ENCODE measurements around the gene FGF14.

The FGF14 gene

DNA sequence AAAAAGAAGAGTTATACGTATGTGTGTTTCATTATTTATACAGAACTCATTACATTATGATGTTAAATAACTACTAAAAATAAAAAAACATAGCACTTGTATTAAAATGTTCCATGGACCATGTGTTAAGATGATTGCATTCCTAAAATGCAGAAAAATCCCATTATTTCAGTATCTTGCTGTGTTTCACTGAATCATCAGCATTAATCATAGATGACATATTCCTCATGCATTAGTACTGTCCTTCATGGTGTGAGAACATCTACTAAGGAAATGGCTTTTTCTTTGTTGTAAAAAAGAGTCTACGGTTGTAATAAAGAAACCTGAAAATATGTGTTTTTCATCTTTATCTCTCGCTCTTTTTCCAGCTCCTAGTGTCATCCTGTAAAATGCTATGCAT lies 416.5 kb downstream of the FGF14 start:
- DNase-seq (ENCODE audit: low read depth): no peak

DNA sequence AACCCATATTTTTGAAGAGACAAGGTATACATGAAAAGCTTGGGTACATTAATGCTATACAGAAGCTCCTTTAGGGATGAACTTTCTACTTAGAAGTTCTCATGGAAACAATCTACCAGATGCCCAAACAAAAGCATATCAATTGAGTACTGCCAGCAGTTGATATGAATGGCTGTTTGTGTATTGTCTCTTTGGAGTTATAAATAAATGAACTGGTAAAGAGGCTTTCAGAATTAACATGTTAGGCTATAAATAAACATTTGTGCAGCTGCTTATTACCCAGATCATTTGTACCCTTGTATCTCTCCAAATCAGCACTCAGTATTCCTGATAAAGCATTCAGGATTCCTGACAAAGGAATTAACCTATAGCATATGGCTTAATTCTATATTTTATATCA lies 418.9 kb downstream of the FGF14 start:
- no peak for DNase-seq (ENCODE audit: low read depth)

DNA sequence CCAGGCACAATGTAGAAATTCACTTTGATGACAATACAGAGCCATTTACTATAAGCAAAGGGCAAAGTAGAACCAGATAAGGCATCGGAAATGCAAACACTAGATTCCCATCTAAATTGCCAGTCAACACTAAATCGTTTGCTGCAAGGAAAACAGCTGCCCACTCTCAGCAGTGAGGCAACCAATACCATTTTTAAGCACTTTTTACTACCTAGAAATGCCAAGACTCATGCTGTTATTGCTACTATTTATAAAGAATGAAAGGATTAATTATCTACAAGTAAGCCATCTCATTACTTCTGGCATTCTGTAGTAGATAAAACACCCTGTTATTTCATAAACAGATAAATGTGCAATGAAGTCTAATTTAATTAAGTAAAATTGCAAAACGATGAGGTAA lies 422.0 kb downstream of the FGF14 start:
- DNase-seq (ENCODE audit: low read depth): no peak

DNA sequence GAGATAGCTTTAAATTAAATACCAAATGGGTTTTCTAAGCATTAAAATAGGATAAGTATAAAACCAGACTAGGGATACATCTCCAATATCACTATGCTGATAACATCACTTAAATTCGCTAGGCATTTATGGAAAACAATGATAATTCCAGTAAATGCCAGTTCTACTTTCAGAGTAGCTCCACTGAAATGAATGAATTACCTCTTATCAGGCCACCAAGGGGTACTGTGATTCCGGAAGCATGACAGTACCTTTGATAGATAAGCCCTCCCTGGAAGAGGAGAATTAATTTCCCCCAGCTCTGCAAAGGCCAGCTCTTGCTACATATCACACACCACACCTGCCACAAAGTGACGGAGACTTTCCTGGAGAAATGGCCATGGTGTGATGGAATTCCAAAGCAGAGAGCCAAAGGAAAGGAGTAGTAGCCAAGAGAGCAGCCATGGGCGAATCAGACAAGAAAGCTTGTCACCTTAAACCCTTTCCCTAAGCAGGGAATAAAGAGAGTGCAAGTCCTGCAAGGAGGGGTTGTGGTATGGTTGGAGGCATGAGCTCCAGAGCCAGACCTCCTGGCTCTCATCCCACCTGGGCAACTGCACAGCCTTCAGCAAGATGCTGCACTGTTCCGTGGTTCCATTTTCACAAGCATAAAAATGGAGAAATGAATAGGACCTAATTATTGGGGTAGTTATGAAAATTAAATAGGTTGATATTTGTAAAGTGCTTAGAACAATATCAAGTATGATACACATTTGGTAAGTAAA lies 423.1 kb downstream of the FGF14 start:
- no peak for DNase-seq (ENCODE audit: low read depth)

DNA sequence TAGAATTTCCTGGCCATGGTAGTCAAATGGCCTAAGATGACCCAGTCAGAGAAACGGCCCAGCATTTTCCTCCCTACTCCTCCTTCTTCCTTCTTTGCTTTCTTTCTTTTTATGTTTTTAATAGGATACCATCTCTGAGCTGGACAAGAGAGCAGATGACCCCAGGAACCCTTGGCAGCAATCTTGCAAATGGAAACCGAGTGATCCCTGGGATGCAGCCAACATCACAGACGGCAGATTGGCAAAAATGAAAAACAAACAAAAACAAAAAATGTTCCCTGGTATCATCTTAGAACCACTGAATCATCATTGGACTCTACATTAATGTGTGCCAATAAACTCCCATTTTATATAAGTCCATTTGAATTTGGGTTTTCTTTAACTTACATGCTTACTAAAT lies 424.4 kb downstream of the FGF14 start:
- no peak for DNase-seq (ENCODE audit: low read depth)

DNA sequence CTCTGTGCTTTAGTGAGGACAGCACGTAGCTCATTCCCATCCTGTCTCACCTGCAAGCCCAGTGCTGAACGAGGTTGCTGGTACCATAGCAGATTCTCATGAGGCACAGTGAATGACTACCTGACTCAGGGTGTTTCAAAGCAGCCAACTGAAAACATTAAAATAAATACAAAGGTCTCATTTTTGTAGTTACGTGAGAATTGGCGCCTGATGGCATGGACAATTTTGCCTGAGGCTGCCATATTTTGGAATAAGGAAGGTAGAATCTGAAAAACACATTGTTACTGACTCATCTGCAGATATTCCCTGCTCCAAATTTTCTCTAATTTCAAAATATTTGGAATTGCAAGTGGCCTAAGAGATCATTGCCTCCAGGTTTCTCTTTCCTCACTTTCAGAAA lies 429.7 kb downstream of the FGF14 start:
- DNase-seq (ENCODE audit: low read depth): no peak

DNA sequence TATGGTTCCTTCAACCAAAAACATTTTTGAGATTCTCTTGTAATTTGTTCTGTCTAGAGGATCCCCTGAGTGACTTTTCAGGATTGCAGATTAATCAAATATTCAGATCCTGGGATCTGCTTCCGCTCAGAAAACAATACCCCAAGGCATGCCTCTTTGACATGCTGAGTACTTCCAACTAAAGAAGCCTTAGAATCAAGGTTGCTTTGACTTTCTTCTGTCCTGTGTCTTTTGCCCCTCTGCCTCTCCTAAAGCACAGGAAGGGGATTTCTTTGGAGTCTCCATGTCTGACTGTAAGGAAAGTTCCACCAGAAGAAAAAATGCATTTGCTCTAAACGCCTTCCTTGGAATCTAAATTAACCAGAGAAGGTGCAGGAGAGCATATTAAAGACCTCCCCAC lies 431.5 kb downstream of the FGF14 start:
- no peak for DNase-seq (ENCODE audit: low read depth)

DNA sequence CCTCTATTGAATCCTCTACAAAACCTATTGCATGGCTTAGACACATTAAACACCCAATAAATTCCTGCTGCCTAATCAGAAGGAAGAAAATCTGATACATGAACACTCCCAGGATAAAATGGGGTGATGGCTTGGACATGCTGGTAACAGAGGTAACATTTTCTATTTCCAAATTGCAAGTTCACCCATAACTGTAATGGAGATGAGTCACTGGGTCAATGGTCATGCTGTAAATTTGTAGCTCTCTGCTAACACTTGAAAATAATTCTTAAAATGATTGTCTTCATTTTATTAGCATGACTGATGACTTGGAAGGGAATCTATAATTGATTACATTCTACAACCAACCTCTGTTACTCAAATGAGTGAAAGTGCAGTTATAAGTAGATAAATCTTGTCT lies 434.1 kb downstream of the FGF14 start:
- DNase-seq (ENCODE audit: low read depth): no peak

DNA sequence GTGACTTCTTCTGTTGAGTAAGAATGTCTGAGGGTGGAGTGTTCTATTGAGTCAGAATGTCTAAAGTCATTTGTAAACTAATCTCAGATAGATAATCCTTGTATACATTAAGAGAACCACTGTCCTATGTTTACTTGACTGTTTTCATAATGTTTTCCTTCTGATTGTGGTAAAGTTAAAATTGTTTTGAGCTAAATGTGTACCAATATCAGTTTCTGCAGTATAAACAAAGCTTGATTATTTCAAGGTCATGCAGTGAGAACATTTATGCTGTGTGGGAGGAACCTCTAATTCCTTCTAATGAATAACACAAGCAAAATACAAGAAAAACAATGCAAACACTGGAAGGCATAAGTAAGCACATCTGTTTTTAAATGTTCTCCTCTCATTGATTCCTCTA lies 434.6 kb downstream of the FGF14 start:
- no peak for DNase-seq (ENCODE audit: low read depth)

DNA sequence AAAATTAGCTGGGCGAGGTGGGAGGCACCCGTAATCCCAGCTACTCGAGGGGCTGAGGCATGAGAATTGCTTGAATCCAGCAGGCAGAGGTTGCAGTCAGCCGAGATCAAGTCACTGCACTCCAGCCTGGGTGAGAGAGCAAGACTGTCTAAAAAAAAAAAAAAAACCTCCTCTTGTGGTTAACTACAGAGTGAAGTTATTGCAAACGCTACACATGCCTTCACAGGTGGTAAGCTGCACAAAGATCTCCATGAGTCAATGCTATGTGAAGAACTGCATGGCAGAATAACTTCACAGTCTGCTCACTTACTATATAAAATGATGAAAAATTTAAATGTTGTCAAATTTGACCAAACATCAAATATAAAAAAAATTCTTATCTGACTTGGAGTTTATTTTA lies 436.8 kb downstream of the FGF14 start:
- DNase-seq (ENCODE audit: low read depth): no peak

DNA sequence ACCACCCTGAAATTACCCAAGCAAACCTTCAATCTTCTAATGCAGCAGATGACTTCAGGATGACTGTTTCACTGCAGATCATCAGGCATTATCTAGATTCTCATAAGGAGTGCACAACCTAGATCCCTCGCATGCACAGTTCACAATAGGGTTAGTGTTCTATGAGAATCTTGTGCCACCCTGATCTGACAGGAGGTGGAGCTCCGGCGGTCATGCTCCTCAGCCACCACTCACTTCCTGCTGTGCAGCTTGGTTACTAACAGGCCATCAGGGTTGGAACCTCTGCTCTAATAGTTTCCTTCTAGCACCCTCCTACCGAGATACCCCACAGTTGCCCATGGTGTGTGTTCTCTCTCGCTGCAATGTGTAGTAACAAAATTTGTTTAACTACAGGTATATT lies 442.8 kb downstream of the FGF14 start:
- no peak for DNase-seq (ENCODE audit: low read depth)

DNA sequence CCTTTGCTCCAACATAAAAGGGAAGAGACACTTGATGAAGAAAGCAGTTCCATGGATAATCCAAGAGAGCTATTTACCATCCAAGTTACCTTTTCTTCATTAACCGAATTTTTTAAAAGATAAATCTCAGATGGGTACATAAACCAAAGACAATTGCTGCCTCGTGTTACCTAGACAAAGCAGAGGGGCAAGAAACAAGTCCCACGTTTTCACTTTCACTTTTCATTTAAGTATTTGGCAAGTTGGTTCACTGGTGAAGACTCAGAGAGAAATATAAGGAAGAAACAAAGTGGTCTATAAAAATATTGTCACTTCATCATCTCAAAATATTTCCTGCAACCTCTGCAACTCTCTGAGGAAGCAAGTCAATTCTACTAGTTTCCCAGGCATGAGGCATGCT lies 446.1 kb downstream of the FGF14 start:
- DNase-seq (ENCODE audit: low read depth): no peak

DNA sequence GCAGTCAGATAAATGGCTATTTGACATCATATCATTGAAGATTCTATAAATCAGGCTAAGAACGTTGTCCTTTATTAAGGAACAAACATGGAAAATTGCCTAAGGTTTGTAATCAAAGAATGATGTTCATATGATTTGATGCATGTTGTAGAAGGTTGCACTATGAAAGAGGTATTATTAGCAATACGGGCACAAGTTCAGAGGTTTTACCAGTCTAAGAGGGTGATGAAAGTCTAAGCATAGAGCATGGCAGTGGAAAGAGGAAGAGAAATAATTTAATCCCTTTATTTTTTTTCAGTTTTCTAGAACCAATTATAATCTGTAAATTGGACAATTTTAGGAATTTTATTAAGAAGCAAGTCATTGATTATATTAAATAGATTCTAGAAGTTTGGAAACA lies 450.7 kb downstream of the FGF14 start:
- no peak for DNase-seq (ENCODE audit: low read depth)

DNA sequence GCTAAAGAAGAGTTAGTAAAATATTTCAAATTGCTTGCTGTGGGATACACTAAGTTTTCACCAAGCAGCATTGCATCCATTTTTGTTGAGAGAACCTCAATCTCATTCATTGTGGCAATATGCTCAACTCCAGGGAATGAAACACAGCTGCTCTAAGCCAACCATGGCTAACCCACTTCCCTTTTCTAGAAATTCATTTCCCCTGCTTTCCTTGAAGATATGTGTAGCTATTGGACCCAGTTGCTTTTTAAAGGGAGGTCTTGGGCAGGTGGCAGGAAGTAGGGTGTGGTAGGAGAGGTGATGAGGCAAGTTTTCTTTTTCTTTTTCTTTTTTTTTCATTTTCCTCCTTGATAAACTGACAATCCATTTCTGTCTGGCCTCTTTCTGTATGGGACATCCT lies 452.2 kb downstream of the FGF14 start:
- no peak for DNase-seq (ENCODE audit: low read depth)

DNA sequence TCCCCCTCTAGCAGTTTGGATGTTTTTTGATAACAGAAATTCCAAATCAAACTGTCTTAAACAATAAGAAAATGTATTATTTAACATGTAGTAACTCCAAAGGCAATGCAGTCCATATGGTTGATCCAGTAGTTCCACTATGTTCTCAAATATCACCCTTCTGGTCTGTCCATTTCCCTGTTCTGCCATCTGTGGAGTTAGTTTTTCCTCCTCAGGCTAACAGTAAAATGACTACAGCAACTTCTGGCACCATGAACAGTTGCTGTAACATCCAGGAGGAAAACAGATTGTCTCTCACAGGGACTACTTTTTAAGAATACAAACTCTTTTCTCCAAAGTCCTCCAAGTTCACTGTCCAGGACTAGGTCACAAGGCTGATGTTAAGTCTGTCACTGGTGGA lies 455.4 kb downstream of the FGF14 start:
- no peak for DNase-seq (ENCODE audit: low read depth)

DNA sequence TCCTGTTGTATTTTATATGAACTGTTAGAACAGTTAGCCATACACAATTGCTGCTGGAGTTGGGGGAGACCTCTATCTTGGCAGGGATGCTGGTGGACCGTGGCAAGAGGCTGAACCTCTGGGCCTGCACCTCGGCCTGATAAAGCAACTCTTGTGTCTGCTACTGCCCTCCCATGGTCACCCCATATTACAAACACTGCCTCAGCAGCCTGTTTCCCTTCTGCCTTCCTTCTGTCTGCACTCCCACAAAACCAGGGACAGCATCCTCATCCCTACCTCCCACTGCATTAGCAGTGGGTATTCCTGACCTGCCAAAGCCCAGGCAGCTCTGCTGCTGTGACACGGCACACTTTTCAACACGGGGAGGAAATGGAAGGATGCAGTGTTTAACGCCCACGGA lies 456.4 kb downstream of the FGF14 start:
- DNase-seq (ENCODE audit: low read depth): no peak

DNA sequence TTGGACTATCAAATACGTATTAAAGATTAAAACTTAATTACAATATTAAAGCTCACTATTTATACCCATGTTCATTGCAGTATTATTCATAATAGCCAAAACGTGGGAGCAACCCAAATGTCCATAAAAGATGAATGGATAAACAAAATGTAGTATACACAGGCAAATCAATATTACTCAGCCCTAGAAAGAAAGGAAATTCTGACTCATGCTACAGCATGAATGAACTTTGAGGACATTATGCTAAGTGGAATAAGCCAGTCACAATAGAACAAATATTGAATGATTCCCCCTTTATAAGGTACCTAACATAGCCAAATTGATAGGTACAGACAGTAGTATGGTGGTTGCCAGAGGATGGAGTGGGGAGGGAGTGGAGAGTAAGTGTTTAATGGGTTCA lies 457.3 kb downstream of the FGF14 start:
- DNase-seq (ENCODE audit: low read depth): no peak

DNA sequence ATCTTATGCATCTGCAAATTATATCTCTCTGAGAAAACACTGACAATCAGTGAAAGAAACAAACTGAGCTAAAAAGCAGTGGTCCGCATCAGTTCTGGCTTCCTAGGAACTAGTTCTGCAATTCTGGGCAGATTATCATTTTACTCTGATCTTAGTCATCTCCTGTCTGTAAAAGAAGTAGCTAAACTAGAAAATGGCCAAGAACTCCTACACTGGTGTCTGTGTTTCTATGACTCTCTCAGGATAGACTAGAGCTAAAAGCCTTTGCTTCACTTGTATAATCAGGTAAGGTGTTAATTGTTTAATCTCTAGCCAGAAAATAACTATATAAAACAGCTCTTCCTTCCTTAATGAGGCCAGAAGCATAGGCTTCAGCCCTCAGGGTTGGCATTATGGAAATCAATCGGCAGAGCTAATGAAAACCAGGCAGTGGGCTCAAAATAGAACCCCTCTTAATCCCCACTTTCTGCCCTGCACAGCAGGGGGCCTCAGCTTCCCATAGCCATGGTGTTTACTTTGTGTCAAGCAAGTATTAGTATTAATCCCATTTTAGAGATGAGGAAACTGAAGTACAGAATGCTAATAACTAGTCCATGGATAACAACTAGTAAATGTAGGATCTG lies 459.2 kb downstream of the FGF14 start:
- DNase-seq (ENCODE audit: low read depth): no peak

DNA sequence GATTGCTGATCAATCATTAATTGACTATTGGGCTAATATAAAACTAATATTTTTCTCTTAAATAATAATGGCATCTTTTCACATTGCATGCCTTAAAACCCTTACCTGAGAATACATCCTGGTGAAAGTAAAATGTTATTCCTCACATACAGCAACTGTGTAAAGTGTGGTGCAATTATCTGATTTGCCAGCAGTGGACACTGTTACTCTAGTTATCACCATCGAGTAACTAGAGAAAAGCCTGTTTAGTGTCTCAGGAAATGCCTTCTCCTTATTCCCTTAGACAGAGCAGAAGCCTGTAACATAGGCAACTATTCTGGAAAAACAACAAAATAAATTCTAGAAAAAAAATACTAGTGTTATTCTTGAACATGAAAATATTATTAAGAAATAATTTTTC lies 459.8 kb downstream of the FGF14 start:
- DNase-seq (ENCODE audit: low read depth): no peak

DNA sequence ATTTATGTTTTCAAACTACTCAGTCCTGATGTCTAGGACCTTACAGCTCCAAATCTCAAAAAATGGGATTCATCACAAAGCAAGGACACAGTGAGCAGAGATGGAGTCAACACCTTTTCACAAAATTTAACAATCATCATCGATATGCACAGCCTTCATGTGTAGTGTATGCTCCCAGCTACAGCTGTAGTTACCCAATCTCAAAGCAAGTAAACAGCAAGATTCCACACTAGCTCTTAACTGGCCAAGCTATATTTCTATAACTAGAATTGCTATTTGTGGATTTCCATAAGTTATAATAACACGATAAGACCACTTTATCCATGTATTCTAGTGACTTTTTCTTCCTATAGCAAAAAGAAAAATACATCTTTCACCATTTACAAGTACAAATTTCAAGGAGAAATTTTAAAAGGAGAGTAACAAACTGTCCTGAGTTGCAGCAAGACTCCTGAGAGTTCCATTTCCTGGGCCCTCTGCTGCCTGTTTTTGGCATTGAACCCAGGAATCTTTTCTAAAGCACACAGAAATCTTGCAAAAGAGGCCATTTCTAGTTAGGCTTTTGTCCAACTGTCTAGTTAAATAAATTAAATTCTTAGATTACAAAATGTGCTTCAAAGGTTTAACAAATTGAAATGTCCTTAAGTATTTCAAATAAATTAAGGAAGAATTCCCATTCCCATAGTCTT lies 460.6 kb downstream of the FGF14 start:
- DNase-seq (ENCODE audit: low read depth): no peak

DNA sequence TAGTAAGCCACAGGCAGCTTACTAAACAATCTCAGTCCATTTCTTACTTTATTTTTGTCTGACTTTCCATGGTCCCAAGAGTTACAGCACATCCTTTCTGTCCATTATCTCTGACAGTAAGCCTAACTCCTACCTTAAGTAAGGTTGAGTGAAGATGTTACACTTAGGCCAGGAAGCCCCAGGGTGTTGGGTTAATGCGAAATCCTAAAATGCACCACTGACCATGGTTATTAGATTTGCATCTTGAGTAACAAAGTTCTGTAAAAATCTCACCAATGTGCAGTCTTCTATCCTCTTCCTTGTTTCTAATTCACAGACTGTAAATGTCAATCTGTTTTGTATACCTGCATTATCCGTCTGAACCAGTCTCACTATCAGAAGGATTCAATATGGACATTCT lies 462.5 kb downstream of the FGF14 start:
- DNase-seq (ENCODE audit: low read depth): no peak

DNA sequence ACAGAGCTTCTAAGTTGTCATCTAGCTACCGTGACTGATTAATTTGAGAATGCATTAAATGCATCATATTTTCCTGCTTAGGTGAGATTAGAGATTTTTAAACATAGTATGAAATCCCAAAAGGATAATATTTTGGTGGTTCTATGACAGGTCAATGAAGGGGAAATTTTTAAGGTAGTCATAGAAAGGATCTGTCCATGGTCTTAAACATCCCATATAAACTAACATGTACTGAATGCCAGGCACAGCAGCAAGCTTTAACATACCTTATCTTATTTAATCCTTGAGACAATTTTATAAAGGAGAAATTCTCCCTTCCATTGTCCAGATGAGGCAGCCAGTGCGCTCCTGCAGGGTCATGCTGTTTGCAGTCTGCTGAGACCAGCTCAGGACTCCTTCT lies 466.0 kb downstream of the FGF14 start:
- DNase-seq (ENCODE audit: low read depth): no peak

DNA sequence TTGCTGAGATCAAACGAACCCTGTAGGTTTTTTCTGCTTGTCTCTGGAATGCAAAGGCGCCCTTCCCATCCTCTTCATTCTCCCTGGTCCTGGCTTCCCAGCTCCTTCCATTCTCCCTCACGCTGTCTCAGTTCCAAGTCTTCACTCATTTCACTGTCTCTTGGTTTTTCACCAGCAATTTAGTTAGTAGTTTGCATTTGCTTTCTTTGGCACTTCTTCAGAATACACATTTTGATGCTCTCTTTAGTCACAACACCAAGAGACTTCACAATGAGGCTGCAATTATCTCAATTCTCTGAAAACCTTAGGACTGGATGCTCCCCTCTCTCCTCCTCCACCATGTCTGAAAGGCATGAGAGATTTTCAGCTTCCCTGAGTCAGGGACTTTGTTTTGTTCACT lies 470.7 kb downstream of the FGF14 start:
- DNase-seq (ENCODE audit: low read depth): no peak

DNA sequence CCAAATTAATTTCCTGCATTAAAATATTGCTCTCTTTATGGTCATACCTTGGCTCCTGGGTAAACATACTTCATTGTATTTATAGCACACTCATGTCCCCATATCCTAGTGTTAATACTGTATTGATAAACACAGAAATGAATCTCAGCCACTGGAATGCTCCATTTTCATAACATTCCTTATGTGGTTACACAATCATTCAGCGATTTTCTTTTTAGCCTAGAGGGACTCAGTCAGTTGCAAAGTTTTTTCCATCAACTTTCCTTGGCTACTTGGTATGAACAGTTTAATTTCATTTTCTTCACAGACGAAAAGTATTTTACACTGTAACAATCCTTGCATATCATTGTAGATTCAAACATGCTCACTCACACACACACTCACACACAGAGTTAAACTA lies 471.5 kb downstream of the FGF14 start:
- no peak for DNase-seq (ENCODE audit: low read depth)
